H1 (cell line): ENCODE measurements around the gene MPHOSPH9. TPM values are rescaled to one million over a fixed set of nuclear protein-coding genes. Genes with fewer than 3 reads are reported as not detected.

Source experiments
- CTCF ChIA-PET: fragments of 300-600 bp; sonication (Branson Sonifier 250); formaldehyde crosslinking; loops from one replicate; lab custom pipeline; 2021; ENCODE audit not compliant: partially characterized antibody; lab: Charles Lee
- POLR2A ChIA-PET: fragments of 300-600 bp; sonication (Branson Sonifier 250); formaldehyde crosslinking; loops from one replicate; lab custom pipeline; 2021; ENCODE audit warnings: inconsistent platforms; ENCODE audit not compliant: partially characterized antibody; lab: Charles Lee
- DNase-seq, 2 experiments: peaks; one replicate each; pipeline versions ENCODE4 v3.0.0 to v3.0.0-alpha.2; 2010 to 2022; ENCODE audit warnings: low spot score in 2 of 2, low read depth in 1 of 2, mixed read lengths in 1 of 2
- FAIRE-seq: peaks from 2 replicates; lab custom pipeline; 2011; peaks lifted over from hg19 to GRCh38; lab: Jason Lieb, UNC
- H2AFZ ChIP-seq: 2 replicates; pipeline ENCODE4 v1.8.1; 2012; ENCODE audit warnings: low read length, inconsistent platforms
- H2AK5ac ChIP-seq: 2 replicates; pipeline ENCODE4 v1.6.1; 2013; ENCODE audit warnings: low read depth, low read length
- H2BK120ac ChIP-seq: replicated peaks from 2 replicates; pipeline ENCODE3; 2013; ENCODE audit warnings: low read depth, low read length, inconsistent platforms
- H2BK12ac ChIP-seq: 2 replicates; pipeline ENCODE4 v1.6.1; 2013; ENCODE audit warnings: low read depth, low read length
- H2BK15ac ChIP-seq: 2 replicates; pipeline ENCODE4 v1.6.1; 2013; ENCODE audit warnings: low read length
- H2BK20ac ChIP-seq: 2 replicates; pipeline ENCODE4 v1.6.1; 2013; ENCODE audit warnings: low read length
- H2BK5ac ChIP-seq: 2 replicates; pipeline ENCODE4 v1.6.1; 2013; ENCODE audit warnings: low read depth, low read length
- H3K14ac ChIP-seq: 2 replicates; pipeline ENCODE4 v1.6.1; 2013; ENCODE audit warnings: inconsistent platforms; ENCODE audit not compliant: insufficient read length
- H3K18ac ChIP-seq: 2 replicates; pipeline ENCODE4 v1.6.1; 2013; ENCODE audit warnings: low read length; ENCODE audit errors: extremely low read depth
- H3K23ac ChIP-seq: 2 replicates; pipeline ENCODE4 v1.6.1; 2013; ENCODE audit warnings: inconsistent platforms; ENCODE audit not compliant: insufficient read length
- H3K23me2 ChIP-seq: 2 replicates; pipeline ENCODE4 v1.6.1; 2013; ENCODE audit warnings: low read depth, low read length
- H3K27ac ChIP-seq: 2 replicates; pipeline ENCODE4 v1.6.1; 2011; ENCODE audit warnings: low read depth, low read length, inconsistent platforms
- H3K27me3 ChIP-seq, 4 experiments: replicated peaks in 1 of 4; 1 replicate in 1 of 4; 2 replicates in 3 of 4; pipeline versions ENCODE4 v1.6.1 to v1.8.1; 2011 to 2013; ENCODE audit warnings: low read length in 3 of 4, mild to moderate bottlenecking in 3 of 4, inconsistent platforms in 2 of 4, mixed read lengths in 2 of 4, moderate library complexity in 1 of 4; ENCODE audit not compliant: control insufficient read depth in 3 of 4, insufficient read depth in 3 of 4; ENCODE audit errors: extremely low read depth in 1 of 4
- H3K36me3 ChIP-seq, 4 experiments: 2 replicates each; pipeline versions ENCODE4 v1.6.1 to v1.8.1; 2011 to 2013; ENCODE audit warnings: mild to moderate bottlenecking in 4 of 4, low read length in 3 of 4, moderate library complexity in 2 of 4, control low read depth in 1 of 4, inconsistent platforms in 1 of 4; ENCODE audit not compliant: insufficient read depth in 4 of 4, control insufficient read depth in 2 of 4
- H3K4ac ChIP-seq: replicated peaks from 2 replicates; pipeline ENCODE3; 2013; ENCODE audit warnings: low read length, low read depth, mixed read lengths, inconsistent platforms; ENCODE audit not compliant: insufficient read length
- H3K4me1 ChIP-seq, 4 experiments: replicated peaks in 1 of 4; 1 replicate in 1 of 4; 2 replicates in 3 of 4; pipeline versions ENCODE4 v1.6.1 to v1.8.1; 2011 to 2013; ENCODE audit warnings: low read length in 3 of 4, inconsistent platforms in 2 of 4, mixed read lengths in 1 of 4; ENCODE audit not compliant: insufficient read depth in 4 of 4, control insufficient read depth in 3 of 4
- H3K4me2 ChIP-seq, 2 experiments: 2 replicates each; pipeline versions ENCODE4 v1.6.1 to v1.8.1; 2011 to 2013; ENCODE audit warnings: low read depth in 2 of 2, low read length in 2 of 2, control low read depth in 1 of 2, inconsistent platforms in 1 of 2, mild to moderate bottlenecking in 1 of 2; ENCODE audit not compliant: insufficient read depth in 1 of 2
- H3K4me3 ChIP-seq, 4 experiments: fragments of 200-600, 300-600 bp in 1 of 4; sonication (generic), shearing (Covaris generic), sonication (Bioruptor Twin) in 1 of 4; 2 replicates each; pipeline versions ENCODE4 v1.5.1 to v1.8.1; 2011 to 2016; ENCODE audit warnings: low read length in 4 of 4, low read depth in 3 of 4, control low read depth in 2 of 4, inconsistent platforms in 2 of 4, mild to moderate bottlenecking in 2 of 4, mixed read lengths in 1 of 4, moderate library complexity in 1 of 4; ENCODE audit not compliant: insufficient read depth in 2 of 4; ENCODE audit errors: extremely low read depth in 1 of 4
- H3K56ac ChIP-seq: replicated peaks from 2 replicates; pipeline ENCODE3; 2013; ENCODE audit warnings: low read depth, mild to moderate bottlenecking, mixed read lengths, low read length, inconsistent platforms; ENCODE audit not compliant: insufficient read length
- H3K79me1 ChIP-seq: 2 replicates; pipeline ENCODE4 v1.6.1; 2013; ENCODE audit warnings: low read depth, low read length, control low read depth
- H3K79me2 ChIP-seq, 2 experiments: 2 replicates each; pipeline versions ENCODE4 v1.6.1 to v1.8.1; 2012 to 2013; ENCODE audit warnings: low read length in 2 of 2, mild to moderate bottlenecking in 2 of 2, inconsistent platforms in 1 of 2; ENCODE audit not compliant: insufficient read depth in 2 of 2, control insufficient read depth in 1 of 2
- H3K9ac ChIP-seq, 4 experiments: replicated peaks in 1 of 4; 1 replicate in 1 of 4; 2 replicates in 3 of 4; pipeline versions ENCODE4 v1.6.1 to v1.8.1; 2011 to 2013; ENCODE audit warnings: low read depth in 3 of 4, low read length in 3 of 4, control low read depth in 2 of 4, mild to moderate bottlenecking in 2 of 4, moderate library complexity in 2 of 4, inconsistent platforms in 1 of 4; ENCODE audit errors: extremely low read depth in 1 of 4
- H3K9me3 ChIP-seq, 2 experiments: 2 replicates each; pipeline versions ENCODE4 v1.6.1 to v1.8.1; 2012 to 2013; ENCODE audit warnings: mild to moderate bottlenecking in 2 of 2, moderate library complexity in 2 of 2, control low read depth in 1 of 2, inconsistent platforms in 1 of 2, low read depth in 1 of 2, low read length in 1 of 2, mixed read lengths in 1 of 2; ENCODE audit not compliant: insufficient read depth in 2 of 2
- H4K20me1 ChIP-seq, 2 experiments: replicated peaks in 1 of 2; 2 replicates each; pipeline versions ENCODE3 to v1.8.1; 2011 to 2013; ENCODE audit warnings: inconsistent platforms in 2 of 2, low read length in 2 of 2, mild to moderate bottlenecking in 1 of 2; ENCODE audit not compliant: insufficient read depth in 2 of 2, control insufficient read depth in 1 of 2
- H4K5ac ChIP-seq: 2 replicates; pipeline ENCODE4 v1.6.1; 2013; ENCODE audit warnings: low read length, low read depth, mixed read lengths, inconsistent platforms; ENCODE audit not compliant: insufficient read length
- H4K8ac ChIP-seq: 2 replicates; pipeline ENCODE4 v1.8.0; 2013; ENCODE audit warnings: mild to moderate bottlenecking, moderate library complexity, low read length, inconsistent platforms; ENCODE audit not compliant: insufficient read depth; ENCODE audit errors: extremely low read depth
- H4K91ac ChIP-seq: replicated peaks from 2 replicates; pipeline ENCODE3; 2013; ENCODE audit warnings: low read length, mixed read lengths, inconsistent platforms; ENCODE audit not compliant: insufficient read length
- CBX5 ChIP-seq: fragments of 300-800, 300-1000 bp; sonication (generic); IDR thresholded peaks from 2 replicates; pipeline ENCODE4 v1.7.1; 2016; ENCODE audit warnings: antibody characterized with exemption, low read length, low read depth
- WGBS, 2 experiments: shearing (Covaris generic) in 1 of 2; methylation state at CpG; one replicate each; pipeline versions ENCODE4 v1.1.6 to v1.1.7; 2013 to 2015; ENCODE audit warnings: low lambda C conversion rate in 2 of 2, mixed read lengths in 2 of 2, inconsistent platforms in 1 of 2, low coverage in 1 of 2, missing lambda C conversion rate in 1 of 2; ENCODE audit not compliant: insufficient replicate concordance in 2 of 2, insufficient coverage in 1 of 2, insufficient read length in 1 of 2; ENCODE audit errors: extremely low coverage in 1 of 2, missing lambda C conversion rate in 1 of 2; 5-methylcytosine and 5-hydroxymethylcytosine counted together
- polyA plus RNA-seq, 7 experiments: library from polyadenylated mRNA; depleted of rRNA in 3 of 7; stranded (reverse) in 5 of 7; unstranded in 2 of 7; fragments of >200 nt in 5 of 7; fragments of 200-250 nt in 2 of 7; gene quantifications; 1 replicate in 5 of 7; 2 replicates in 1 of 7; 4 replicates in 1 of 7; pipeline versions ENCODE4 v1.2.1 to v1.2.3, GENCODE V29; 2011 to 2013; ENCODE audit warnings: missing spikeins in 2 of 7, mixed read lengths in 2 of 7
- total RNA-seq: library from RNA; stranded (reverse); fragmentation: NEBNext Ultra II Directional; extraction: Animal tissue kit (Norgen Biotek cat#: 25700); gene quantifications from 2 replicates; pipeline ENCODE4 v1.2.1, GENCODE V29; 2021

The MPHOSPH9 gene
- total and polyA plus RNA-seq, 2 of the 8 experiments (the other 6 are each of a cell fraction or from before 2014, with no cell fraction given), result 8.8 to 48.8 TPM

GRCh38 chr12:123250471-123251383 lies 17.8 kb upstream of the MPHOSPH9 start:
- peaks cover 4% of the 10 kb centered on the region; the same call in 1 of the 2 replicates for H3K79me1 ChIP-seq
- no peak overlapping the region for H3K4me2 ChIP-seq
- H3K56ac ChIP-seq, result no peak overlapping the region
- no peak overlapping the region; the same call in 1 of the 2 replicates for H3K18ac ChIP-seq
- H3K9ac ChIP-seq, result no peak overlapping the region
- TF ChIP-seq CBX5, result no peak
- H3K14ac ChIP-seq, result no peak overlapping the region
- H3K27ac ChIP-seq, result no peak overlapping the region
- H2BK20ac ChIP-seq, result no peak overlapping the region
- no peak overlapping the region for H2AFZ ChIP-seq
- no peak overlapping the region for H2BK120ac ChIP-seq
- no peak overlapping the region for H3K4ac ChIP-seq
- H3K79me2 ChIP-seq, result peaks cover 0 to 15% of the 10 kb centered on the region in 2 experiments; a peak in 1 of 4 replicates
- H2BK12ac ChIP-seq, result no peak overlapping the region
- H2BK5ac ChIP-seq, result 0 out of 2 replicates have a peak overlapping the region, but pooled peaks have one; percentile 35
- no peaks in the 10 kb centered on the region for H3K23me2 ChIP-seq
- WGBS, 2 experiments, result 90% methylated on average over 13 of the region's 13 CpGs; no CpG with 5 or more reads in 1 of the 2 experiments
- no peak overlapping the region for H3K23ac ChIP-seq
- no peak overlapping the region for H4K8ac ChIP-seq
- H3K9me3 ChIP-seq, result peaks cover 5 to 11% of the 10 kb centered on the region in 2 experiments
- peaks cover 0 to 5% (median 0%) of the 10 kb centered on the region in 4 experiments; a peak in 1 of 7 replicates for H3K4me1 ChIP-seq
- H3K4me3 ChIP-seq, result no peak overlapping the region
- no peak overlapping the region for H2BK15ac ChIP-seq
- no peaks in the 10 kb centered on the region for H3K27me3 ChIP-seq
- no peak for DNase-seq
- H2AK5ac ChIP-seq, result no peak overlapping the region
- H3K36me3 ChIP-seq, result peaks cover 0 to 31% (median 15%) of the 10 kb centered on the region in 4 experiments; a peak in 5 of 8 replicates
- H4K20me1 ChIP-seq, result peaks cover 0 to 2% of the 10 kb centered on the region in 2 experiments
- no peak overlapping the region for H4K91ac ChIP-seq
- ChIA-PET CTCF (interaction anchor here (1.0 to 3.5 kb wide), 5 partner anchors 13 to 75 kb away, joined by 3 to 20 read pairs (median 6); no protein-coding TSS in a partner anchor), POLR2A (interaction anchor here (0.8 to 5.3 kb wide), 6 partner anchors 10 to 20 kb away, joined by 3 to 32 read pairs (median 6); partner anchors contain the start of genes MPHOSPH9 and MTRFR)
- FAIRE-seq, result no peak
- H4K5ac ChIP-seq, result no peak overlapping the region
